Measurements from ENCODE around the gene ZNF202.

The ZNF202 gene

GRCh38 chr11:123683428-123684170 lies 57.9 kb downstream of the ZNF202 start:
- H3K9ac ChIP-seq (ENCODE audit: low read depth, low read length): no peak overlapping the region
- peaks cover 4% of the 10 kb centered on the region; the same call in 1 of the 2 replicates for H3K4me1 ChIP-seq (ENCODE audit: insufficient read depth, low read length)
- no peaks in the 10 kb centered on the region for H3K36me3 ChIP-seq (ENCODE audit: insufficient read depth, low read length)
- WGBS: 78% methylated on average over 8 of the region's 8 CpGs
- no peaks in the 10 kb centered on the region for H3K27me3 ChIP-seq (ENCODE audit: insufficient read depth, low read length)
- no peak overlapping the region for H3K27ac ChIP-seq (ENCODE audit: low read depth, low read length)
- H3K4me3 ChIP-seq (ENCODE audit: low read length): no peak overlapping the region
- H3K9me3 ChIP-seq (ENCODE audit: insufficient read depth, low read depth, low read length): no peaks in the 10 kb centered on the region

GRCh38 chr11:123682696-123683410 lies 58.6 kb downstream of the ZNF202 start:
- H3K4me3 ChIP-seq (ENCODE audit: low read length): no peak overlapping the region
- H3K27ac ChIP-seq (ENCODE audit: low read depth, low read length): no peak overlapping the region
- no peak overlapping the region for H3K9ac ChIP-seq (ENCODE audit: low read depth, low read length)
- WGBS: 86% methylated on average over 5 of the region's 5 CpGs
- H3K9me3 ChIP-seq (ENCODE audit: insufficient read depth, low read depth, low read length): no peaks in the 10 kb centered on the region
- H3K4me1 ChIP-seq (ENCODE audit: insufficient read depth, low read length): peaks cover 4% of the 10 kb centered on the region; the same call in 1 of the 2 replicates
- no peaks in the 10 kb centered on the region for H3K27me3 ChIP-seq (ENCODE audit: insufficient read depth, low read length)
- no peaks in the 10 kb centered on the region for H3K36me3 ChIP-seq (ENCODE audit: insufficient read depth, low read length)

DNA sequence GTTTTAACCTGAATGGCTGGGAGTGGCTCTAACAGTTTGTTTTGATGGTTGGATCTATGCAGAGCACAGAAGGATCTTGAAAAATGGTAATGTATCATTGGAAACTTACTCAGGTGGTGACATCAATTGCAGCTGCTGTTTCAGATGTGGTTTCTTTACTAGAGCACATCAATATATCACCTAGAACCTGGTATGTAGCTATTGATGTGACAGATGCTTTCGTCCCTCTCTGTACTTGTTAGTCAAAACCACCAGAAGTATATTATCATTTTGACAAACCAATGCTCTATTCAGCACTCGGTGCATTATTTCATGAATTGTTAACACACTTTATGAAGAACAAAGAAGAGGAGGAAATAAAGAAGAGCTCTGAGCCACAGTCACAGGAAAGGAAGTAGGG lies 60.4 kb downstream of the ZNF202 start:
- no peak overlapping the region for H3K4me3 ChIP-seq (ENCODE audit: low read length)
- H3K36me3 ChIP-seq (ENCODE audit: insufficient read depth, low read length): no peaks in the 10 kb centered on the region
- WGBS: 93% methylated on average over 2 of the region's 2 CpGs
- H3K9me3 ChIP-seq (ENCODE audit: insufficient read depth, low read depth, low read length): no peaks in the 10 kb centered on the region
- no peaks in the 10 kb centered on the region for H3K27me3 ChIP-seq (ENCODE audit: insufficient read depth, low read length)
- H3K27ac ChIP-seq (ENCODE audit: low read depth, low read length): no peak overlapping the region
- H3K4me1 ChIP-seq (ENCODE audit: insufficient read depth, low read length): peaks cover 4% of the 10 kb centered on the region; the same call in 1 of the 2 replicates
- H3K9ac ChIP-seq (ENCODE audit: low read depth, low read length): no peak overlapping the region

DNA sequence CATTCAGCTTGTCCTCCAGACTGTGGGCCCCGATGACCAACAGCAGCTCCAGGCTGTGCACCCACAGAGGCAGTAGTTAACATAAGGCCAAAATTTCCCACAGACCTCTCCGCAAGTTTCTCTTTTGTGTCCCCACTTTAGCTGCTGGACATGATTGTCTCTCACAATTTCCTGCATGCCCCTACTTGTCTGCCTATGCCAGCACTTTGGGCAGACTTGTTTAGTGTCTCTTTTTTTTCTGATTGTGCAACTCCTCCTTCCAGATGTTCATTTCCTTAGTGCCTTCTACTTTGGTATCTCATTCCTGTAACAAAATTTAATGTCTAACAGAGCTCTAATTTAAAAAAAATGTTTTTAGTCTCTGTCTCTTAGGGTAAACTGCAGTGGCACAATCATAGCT lies 63.2 kb downstream of the ZNF202 start:
- Histone ChIP-seq H3K9me3 (ENCODE audit: insufficient read depth, low read depth, low read length) (no peaks in the 10 kb centered on the region), H3K27me3 (ENCODE audit: insufficient read depth, low read length) (no peaks in the 10 kb centered on the region), H3K4me3 (ENCODE audit: low read length) (no peak overlapping the region), H3K4me1 (ENCODE audit: insufficient read depth, low read length) (no peaks in the 10 kb centered on the region), H3K9ac (ENCODE audit: low read depth, low read length) (no peak overlapping the region), H3K27ac (ENCODE audit: low read depth, low read length) (no peak overlapping the region), H3K36me3 (ENCODE audit: insufficient read depth, low read length) (no peaks in the 10 kb centered on the region)
- 96% methylated on average over 2 of the region's 2 CpGs for WGBS

- no peaks in the 10 kb centered on the region for H3K36me3 ChIP-seq (ENCODE audit: insufficient read depth, low read length)
- H3K9me3 ChIP-seq (ENCODE audit: insufficient read depth, low read depth, low read length): no peaks in the 10 kb centered on the region
- WGBS: 94% methylated on average over 1 of the region's 2 CpGs
- H3K9ac ChIP-seq (ENCODE audit: low read depth, low read length): no peak overlapping the region
- no peaks in the 10 kb centered on the region for H3K27me3 ChIP-seq (ENCODE audit: insufficient read depth, low read length)
- no peak overlapping the region for H3K27ac ChIP-seq (ENCODE audit: low read depth, low read length)
- no peak overlapping the region for H3K4me3 ChIP-seq (ENCODE audit: low read length)
- no peaks in the 10 kb centered on the region for H3K4me1 ChIP-seq (ENCODE audit: insufficient read depth, low read length)
Observed at GRCh38 chr11:123677510-123677909, 64.0 kb downstream of the ZNF202 start.

- 100% methylated on average over 1 of the region's 2 CpGs for WGBS
- Histone ChIP-seq H3K4me3 (ENCODE audit: low read length) (no peak overlapping the region), H3K9me3 (ENCODE audit: insufficient read depth, low read depth, low read length) (no peaks in the 10 kb centered on the region), H3K4me1 (ENCODE audit: insufficient read depth, low read length) (peaks cover 4% of the 10 kb centered on the region), H3K27me3 (ENCODE audit: insufficient read depth, low read length) (no peaks in the 10 kb centered on the region), H3K36me3 (ENCODE audit: insufficient read depth, low read length) (no peaks in the 10 kb centered on the region), H3K9ac (ENCODE audit: low read depth, low read length) (no peak overlapping the region), H3K27ac (ENCODE audit: low read depth, low read length) (no peak overlapping the region)
Observed at GRCh38 chr11:123674297-123674696, 67.2 kb downstream of the ZNF202 start.
